BLaER1 treated with 17β-estradiol and CSF1 and Interleukin-3, amounts not matched to agents 10 nM and 100 nM (cell line): ENCODE measurements around the gene CRYBG2.
A peak's percentile ranks its signal among the peaks of the same experiment; 100 is the strongest.

Experiments used
- H3K27ac ChIP-seq, 11 experiments: shearing (Covaris generic); formaldehyde crosslinking; 2 replicates each; pipeline ENCODE4 v1.8.1; 2022
- H3K27me3 ChIP-seq, 11 experiments: shearing (Covaris generic); formaldehyde crosslinking; 2 replicates each; pipeline ENCODE4 v1.8.1; 2022
- H3K36me3 ChIP-seq, 11 experiments: shearing (Covaris generic); formaldehyde crosslinking; 2 replicates each; pipeline ENCODE4 v1.8.1; 2022
- H3K4me1 ChIP-seq, 10 experiments: shearing (Covaris generic); formaldehyde crosslinking; 2 replicates each; pipeline ENCODE4 v1.8.1; 2022
- H3K4me2 ChIP-seq, 11 experiments: shearing (Covaris generic); formaldehyde crosslinking; 2 replicates each; pipeline ENCODE4 v1.8.1; 2022
- H3K4me3 ChIP-seq, 10 experiments: shearing (Covaris generic); formaldehyde crosslinking; 2 replicates each; pipeline ENCODE4 v1.8.1; 2022
- H3K9ac ChIP-seq, 11 experiments: shearing (Covaris generic); formaldehyde crosslinking; 2 replicates each; pipeline ENCODE4 v1.8.1; 2022
- H3K9me3 ChIP-seq, 11 experiments: shearing (Covaris generic); formaldehyde crosslinking; replicated peaks in 1 of 11; 2 replicates each; pipeline ENCODE4 v1.8.1; 2022
- H4K20me1 ChIP-seq, 11 experiments: shearing (Covaris generic); formaldehyde crosslinking; 2 replicates each; pipeline ENCODE4 v1.8.1; 2022
- Cebpa-rat ChIP-seq, 11 experiments: shearing (Covaris generic); IDR thresholded peaks; 2 replicates each; pipeline ENCODE4 v1.8.1; 2022

Gene CRYBG2

DNA sequence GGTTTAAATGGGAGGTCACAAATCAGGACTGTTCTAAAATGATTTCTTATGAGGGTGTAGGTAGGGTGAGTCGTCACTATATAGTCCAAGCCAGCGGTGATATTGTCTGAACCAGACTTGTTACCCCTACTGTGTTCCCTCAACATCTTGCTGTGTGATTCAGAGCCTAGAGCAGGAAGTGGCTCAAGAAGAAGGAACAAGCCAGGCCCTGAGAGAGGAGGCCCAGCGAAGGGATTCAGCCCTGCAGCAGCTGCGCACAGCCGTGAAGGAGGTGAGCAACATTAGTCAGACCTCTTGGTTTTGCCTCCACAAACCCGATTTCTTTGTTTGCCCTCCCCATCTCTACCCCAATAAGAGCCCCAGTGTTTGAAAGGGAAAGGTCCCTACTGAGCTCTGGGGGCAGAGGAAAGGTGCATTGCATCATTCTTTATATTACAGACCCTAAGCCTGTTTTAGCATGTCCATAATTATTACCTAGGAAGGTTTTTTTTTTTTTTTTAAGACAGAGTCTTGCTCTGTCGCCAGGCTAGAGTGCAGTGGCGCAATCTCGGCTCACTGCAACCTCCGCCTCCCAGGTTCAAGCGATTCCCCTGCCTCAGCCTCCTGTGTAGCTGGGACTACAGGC lies 79.0 kb downstream of the CRYBG2 start:
- H3K36me3 ChIP-seq, result peaks cover 24 to 79% (median 71%) of the 10 kb centered on the region in 11 experiments

More for the DNA sequence above, 79.0 kb downstream of the CRYBG2 start:
- H3K9ac ChIP-seq, result peak overlapping the region; percentile 12 to 99 (median 97); a peak in 20 of 22 replicates
- peak overlapping the region; percentile 34 to 100 (median 98); a peak in 18 of 22 replicates for H3K4me2 ChIP-seq
- H3K4me3 ChIP-seq, result peak overlapping the region in 1 of 10 experiments; percentile 1; a peak in 2 of 20 replicates
- H3K27me3 ChIP-seq, result no peaks in the 10 kb centered on the region
- peaks cover 46 to 68% (median 56%) of the 10 kb centered on the region in 10 experiments for H3K4me1 ChIP-seq
- H3K27ac ChIP-seq, result peak overlapping the region; percentile 66 to 99 (median 95)
- TF ChIP-seq Cebpa-rat (IDR thresholded peaks at IDR 0.05), result no peak
- peaks cover 0 to under 1% (median 0%) of the 10 kb centered on the region in 11 experiments; a peak in 2 of 22 replicates for H3K9me3 ChIP-seq
- peaks cover 0 to under 1% (median 0%) of the 10 kb centered on the region in 11 experiments; a peak in 2 of 22 replicates for H4K20me1 ChIP-seq
